Ishikawa (cell line): Measurements from ENCODE around the gene PIPOX.

Source experiments
- CEBPB ChIP-seq: IDR thresholded peaks from 2 replicates; pipeline ENCODE4 v1.6.1; 2012
- CREB1 ChIP-seq: IDR thresholded peaks from 2 replicates; pipeline ENCODE4 v1.6.1; 2012; ENCODE audit warnings: low read depth
- EGR1 ChIP-seq: IDR thresholded peaks from 2 replicates; pipeline ENCODE4 v1.6.1; 2012
- EP300 ChIP-seq: IDR thresholded peaks from 2 replicates; pipeline ENCODE4 v1.6.1; 2012; ENCODE audit warnings: borderline replicate concordance
- FOXM1 ChIP-seq: IDR thresholded peaks from 2 replicates; pipeline ENCODE4 v1.6.1; 2012; ENCODE audit warnings: low read depth, borderline replicate concordance
- MAX ChIP-seq: IDR thresholded peaks from 2 replicates; pipeline ENCODE4 v1.6.1; 2012
- NFIC ChIP-seq: IDR thresholded peaks from 2 replicates; pipeline ENCODE4 v1.6.1; 2012
- RAD21 ChIP-seq: IDR thresholded peaks from 2 replicates; pipeline ENCODE4 v1.6.1; 2012; ENCODE audit warnings: low read depth
- REST ChIP-seq: IDR thresholded peaks from 2 replicates; pipeline ENCODE4 v1.6.1; 2012; ENCODE audit warnings: low read depth, mild to moderate bottlenecking
- TAF1 ChIP-seq: IDR thresholded peaks from 2 replicates; pipeline ENCODE4 v1.6.1; 2012; ENCODE audit warnings: low read depth, mild to moderate bottlenecking
- TCF12 ChIP-seq: IDR thresholded peaks from 2 replicates; pipeline ENCODE4 v1.6.1; 2012; ENCODE audit warnings: low read depth
- TEAD4 ChIP-seq: IDR thresholded peaks from 2 replicates; pipeline ENCODE4 v1.6.1; 2012
- USF1 ChIP-seq: IDR thresholded peaks from 2 replicates; pipeline ENCODE4 v1.6.1; 2012
- YY1 ChIP-seq: IDR thresholded peaks from 2 replicates; pipeline ENCODE4 v1.6.1; 2012; ENCODE audit warnings: low read depth
- ZBTB7A ChIP-seq: IDR thresholded peaks from 2 replicates; pipeline ENCODE4 v1.6.1; 2012; ENCODE audit warnings: low read depth

The PIPOX gene

GRCh38 chr17:29045026-29045425, 2.1 kb downstream of the PIPOX start:
- TF ChIP-seq MAX (no peak), TAF1 (no peak), TEAD4 (no peak), FOXM1 (no peak), NFIC (no peak), CREB1 (no peak)

- no peak for TF ChIP-seq CEBPB
- no peak for TF ChIP-seq FOXM1
- TF ChIP-seq NFIC = no peak
- TF ChIP-seq YY1 = no peak
- no peak for TF ChIP-seq TAF1
- TF ChIP-seq MAX = no peak
Observed at GRCh38 chr17:29045734-29046472, 3.0 kb downstream of the PIPOX start.

GRCh38 chr17:29046473-29046839, 3.5 kb downstream of the PIPOX start:
- TF ChIP-seq REST (no peak), USF1 (no peak), TAF1 (no peak)

GRCh38 chr17:29048440-29049368, 5.8 kb downstream of the PIPOX start:
- TF ChIP-seq MAX (no peak), TEAD4 (no peak), EP300 (no peak), USF1 (no peak), TCF12 (no peak)

- TF ChIP-seq NFIC (no peak), EP300 (no peak), ZBTB7A (no peak), TAF1 (no peak), RAD21 (no peak), TCF12 (no peak), YY1 (no peak), TEAD4 (no peak), USF1 (no peak), EGR1 (no peak), CEBPB (no peak), REST (no peak), MAX (no peak), FOXM1 (no peak), CREB1 (no peak)
Observed at GRCh38 chr17:29049541-29050145, 6.7 kb downstream of the PIPOX start.
